ENCODE measurements around the gene RXRB.

GRCh38 chr6:33161354-33162331, 38.8 kb downstream of the RXRB start:
- TF ChIP-seq GABPA (IDR thresholded peaks at IDR 0.05; ENCODE audit: low read depth) (no peak), SPI1 (IDR thresholded peaks at IDR 0.05; ENCODE audit: borderline replicate concordance, low read depth) (no peak), POLR2AphosphoS5 (IDR thresholded peaks at IDR 0.05; ENCODE audit: low read depth) (0 out of 2 replicates have a peak, but pooled peaks have one; percentile 28)
- TF ChIP-seq, protein P1, sequence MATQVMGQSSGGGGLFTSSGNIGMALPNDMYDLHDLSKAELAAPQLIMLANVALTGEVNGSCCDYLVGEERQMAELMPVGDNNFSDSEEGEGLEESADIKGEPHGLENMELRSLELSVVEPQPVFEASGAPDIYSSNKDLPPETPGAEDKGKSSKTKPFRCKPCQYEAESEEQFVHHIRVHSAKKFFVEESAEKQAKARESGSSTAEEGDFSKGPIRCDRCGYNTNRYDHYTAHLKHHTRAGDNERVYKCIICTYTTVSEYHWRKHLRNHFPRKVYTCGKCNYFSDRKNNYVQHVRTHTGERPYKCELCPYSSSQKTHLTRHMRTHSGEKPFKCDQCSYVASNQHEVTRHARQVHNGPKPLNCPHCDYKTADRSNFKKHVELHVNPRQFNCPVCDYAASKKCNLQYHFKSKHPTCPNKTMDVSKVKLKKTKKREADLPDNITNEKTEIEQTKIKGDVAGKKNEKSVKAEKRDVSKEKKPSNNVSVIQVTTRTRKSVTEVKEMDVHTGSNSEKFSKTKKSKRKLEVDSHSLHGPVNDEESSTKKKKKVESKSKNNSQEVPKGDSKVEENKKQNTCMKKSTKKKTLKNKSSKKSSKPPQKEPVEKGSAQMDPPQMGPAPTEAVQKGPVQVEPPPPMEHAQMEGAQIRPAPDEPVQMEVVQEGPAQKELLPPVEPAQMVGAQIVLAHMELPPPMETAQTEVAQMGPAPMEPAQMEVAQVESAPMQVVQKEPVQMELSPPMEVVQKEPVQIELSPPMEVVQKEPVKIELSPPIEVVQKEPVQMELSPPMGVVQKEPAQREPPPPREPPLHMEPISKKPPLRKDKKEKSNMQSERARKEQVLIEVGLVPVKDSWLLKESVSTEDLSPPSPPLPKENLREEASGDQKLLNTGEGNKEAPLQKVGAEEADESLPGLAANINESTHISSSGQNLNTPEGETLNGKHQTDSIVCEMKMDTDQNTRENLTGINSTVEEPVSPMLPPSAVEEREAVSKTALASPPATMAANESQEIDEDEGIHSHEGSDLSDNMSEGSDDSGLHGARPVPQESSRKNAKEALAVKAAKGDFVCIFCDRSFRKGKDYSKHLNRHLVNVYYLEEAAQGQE (IDR thresholded peaks at IDR 0.05; ENCODE audit: insufficient replicate concordance, low read depth), result no peak
- TF ChIP-seq, protein P2, sequence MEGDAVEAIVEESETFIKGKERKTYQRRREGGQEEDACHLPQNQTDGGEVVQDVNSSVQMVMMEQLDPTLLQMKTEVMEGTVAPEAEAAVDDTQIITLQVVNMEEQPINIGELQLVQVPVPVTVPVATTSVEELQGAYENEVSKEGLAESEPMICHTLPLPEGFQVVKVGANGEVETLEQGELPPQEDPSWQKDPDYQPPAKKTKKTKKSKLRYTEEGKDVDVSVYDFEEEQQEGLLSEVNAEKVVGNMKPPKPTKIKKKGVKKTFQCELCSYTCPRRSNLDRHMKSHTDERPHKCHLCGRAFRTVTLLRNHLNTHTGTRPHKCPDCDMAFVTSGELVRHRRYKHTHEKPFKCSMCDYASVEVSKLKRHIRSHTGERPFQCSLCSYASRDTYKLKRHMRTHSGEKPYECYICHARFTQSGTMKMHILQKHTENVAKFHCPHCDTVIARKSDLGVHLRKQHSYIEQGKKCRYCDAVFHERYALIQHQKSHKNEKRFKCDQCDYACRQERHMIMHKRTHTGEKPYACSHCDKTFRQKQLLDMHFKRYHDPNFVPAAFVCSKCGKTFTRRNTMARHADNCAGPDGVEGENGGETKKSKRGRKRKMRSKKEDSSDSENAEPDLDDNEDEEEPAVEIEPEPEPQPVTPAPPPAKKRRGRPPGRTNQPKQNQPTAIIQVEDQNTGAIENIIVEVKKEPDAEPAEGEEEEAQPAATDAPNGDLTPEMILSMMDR (IDR thresholded peaks at IDR 0.05; ENCODE audit: insufficient read depth, low read length), result peak; percentile 77

Data from HL-60 (cell line).